PC-9 (cell line): ENCODE data around the gene LEFTY2. TPM values are rescaled to one million over a fixed set of nuclear protein-coding genes. Genes with fewer than 3 reads are reported as not detected.
A peak's percentile ranks its signal among the peaks of the same experiment; 100 is the strongest.

Source experiments
- BruUV-seq: library from RNA; stranded (reverse); fragments of 400-500 nt; replicated peaks from 2 replicates; lab custom pipeline; 2021; lab: Mats Ljungman, UMichigan
- CTCF ChIA-PET: fragments of 300-600 bp; sonication (Branson Sonifier 250); formaldehyde crosslinking; loops from one replicate; lab custom pipeline; 2022; ENCODE audit warnings: antibody characterized with exemption; lab: Charles Lee
- POLR2A ChIA-PET: fragments of 300-600 bp; sonication (Branson Sonifier 250); formaldehyde crosslinking; loops from one replicate; lab custom pipeline; 2022; ENCODE audit warnings: antibody characterized with exemption; ENCODE audit not compliant: unreplicated experiment; lab: Charles Lee
- DNase-seq, 2 experiments: peaks; one replicate each; pipeline versions ENCODE4 v3.0.0 to v3.0.0-alpha.2; 2015 to 2022; ENCODE audit warnings: mixed read lengths in 1 of 2
- H2AFZ ChIP-seq: fragments of 200-600 bp; sonication (generic); 2 replicates; pipeline ENCODE4 v1.8.1; 2017; ENCODE audit warnings: antibody characterized with exemption
- H3F3A ChIP-seq: fragments of 200-600 bp; sonication (generic); 2 replicates; pipeline ENCODE4 v1.8.1; 2017; ENCODE audit warnings: antibody characterized with exemption, mild to moderate bottlenecking, low read depth; ENCODE audit not compliant: insufficient read depth
- H3K27ac ChIP-seq: fragments of 200-600 bp; sonication (generic); 2 replicates; pipeline ENCODE4 v1.6.1; 2016; ENCODE audit warnings: mixed run types
- H3K27me3 ChIP-seq: fragments of 200-600 bp; sonication (generic); 2 replicates; pipeline ENCODE4 v1.6.1; 2016; ENCODE audit warnings: low read depth, mixed run types; ENCODE audit not compliant: insufficient read depth
- H3K36me3 ChIP-seq: fragments of 200-600 bp; sonication (generic); 2 replicates; pipeline ENCODE4 v1.6.1; 2016; ENCODE audit warnings: low read depth, mixed run types
- H3K4me1 ChIP-seq: fragments of 200-600 bp; sonication (generic); replicated peaks from 2 replicates; pipeline ENCODE4 v1.6.1; 2016; ENCODE audit warnings: mixed run types; ENCODE audit not compliant: insufficient read depth
- H3K4me2 ChIP-seq: fragments of 200-600 bp; sonication (generic); 2 replicates; pipeline ENCODE4 v1.6.1; 2017; ENCODE audit warnings: mixed run types
- H3K4me3 ChIP-seq: fragments of 200-600 bp; sonication (generic); 2 replicates; pipeline ENCODE4 v1.6.1; 2016; ENCODE audit warnings: mixed run types
- H3K79me2 ChIP-seq: fragments of 200-600 bp; sonication (generic); 2 replicates; pipeline ENCODE4 v1.6.1; 2017; ENCODE audit warnings: low read depth, mixed run types
- H3K9me2 ChIP-seq: fragments of 200-600 bp; sonication (generic); 2 replicates; pipeline ENCODE4 v1.8.1; 2017; ENCODE audit warnings: mild to moderate bottlenecking; ENCODE audit not compliant: insufficient read depth
- H3K9me3 ChIP-seq: fragments of 200-600 bp; sonication (generic); 2 replicates; pipeline ENCODE4 v1.8.1; 2016; ENCODE audit warnings: low read depth; ENCODE audit not compliant: insufficient read depth
- H4K20me1 ChIP-seq: fragments of 200-600 bp; sonication (generic); 2 replicates; pipeline ENCODE4 v1.8.1; 2017; ENCODE audit not compliant: insufficient read depth
- EZH2 ChIP-seq: fragments of 200-600 bp; sonication (generic); IDR thresholded peaks from 2 replicates; pipeline ENCODE4 v1.8.0; 2017; ENCODE audit warnings: antibody characterized with exemption, low read depth
- intact Hi-C: fragments of 100-400 bp; cut with micrococcal nuclease; formaldehyde crosslinking; loops from one replicate; pipeline ENCODE4 v1.10.0; 2022; ENCODE audit not compliant: unreplicated experiment
- total RNA-seq: library from RNA; stranded (reverse); gene quantifications from 2 replicates; pipeline ENCODE4 v1.2.3, GENCODE V29; 2021
- TF ChIP-seq, protein P1 (sequence below): fragments of 200-600 bp; sonication (generic); conservative IDR thresholded peaks from 2 replicates; pipeline ENCODE4 v1.6.1; 2017; ENCODE audit warnings: mixed run types, antibody characterized with exemption, mild to moderate bottlenecking, moderate library complexity

The LEFTY2 gene
- total RNA-seq, 1 experiment from 2014 or later: not detected

DNA sequence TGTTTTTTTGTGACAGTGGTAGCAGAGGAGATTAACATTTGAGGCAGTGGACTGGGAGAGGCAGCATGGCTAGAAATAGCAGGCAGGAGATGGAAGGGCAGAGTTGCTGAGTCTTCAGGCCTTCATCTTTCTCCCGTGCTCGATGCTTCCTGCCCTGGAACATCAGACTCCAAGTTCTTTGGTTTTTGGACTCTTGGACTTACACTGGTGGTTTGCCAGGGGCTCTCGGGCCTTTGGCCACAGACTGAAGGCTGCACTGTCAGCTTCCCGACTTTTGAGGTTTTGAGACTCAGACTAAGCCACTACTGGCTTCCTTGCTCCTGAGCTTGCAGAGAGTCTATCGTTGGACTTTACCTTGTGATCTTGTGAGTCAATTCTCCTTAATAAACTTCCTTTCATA lies 24.2 kb upstream of the LEFTY2 start:
- no peak overlapping the region for H2AFZ ChIP-seq
- H3K27ac ChIP-seq: no peak overlapping the region
- no peak overlapping the region for H3K4me3 ChIP-seq
- H3K36me3 ChIP-seq: no peaks in the 10 kb centered on the region
- H3K9me3 ChIP-seq: no peaks in the 10 kb centered on the region
- no TSS peak for BruUV-seq
- H3K79me2 ChIP-seq: no peaks in the 10 kb centered on the region
- intact Hi-C loops: no loop called here
- no peak overlapping the region for H3K4me2 ChIP-seq
- no peaks in the 10 kb centered on the region for H3K27me3 ChIP-seq
- no peaks in the 10 kb centered on the region for H3K4me1 ChIP-seq
- H3K9me2 ChIP-seq: no peaks in the 10 kb centered on the region
- H4K20me1 ChIP-seq: no peaks in the 10 kb centered on the region
- ChIA-PET POLR2A (no interaction called here), CTCF (no interaction called here)
- TF ChIP-seq EZH2: no peak
- TF ChIP-seq, protein P1, sequence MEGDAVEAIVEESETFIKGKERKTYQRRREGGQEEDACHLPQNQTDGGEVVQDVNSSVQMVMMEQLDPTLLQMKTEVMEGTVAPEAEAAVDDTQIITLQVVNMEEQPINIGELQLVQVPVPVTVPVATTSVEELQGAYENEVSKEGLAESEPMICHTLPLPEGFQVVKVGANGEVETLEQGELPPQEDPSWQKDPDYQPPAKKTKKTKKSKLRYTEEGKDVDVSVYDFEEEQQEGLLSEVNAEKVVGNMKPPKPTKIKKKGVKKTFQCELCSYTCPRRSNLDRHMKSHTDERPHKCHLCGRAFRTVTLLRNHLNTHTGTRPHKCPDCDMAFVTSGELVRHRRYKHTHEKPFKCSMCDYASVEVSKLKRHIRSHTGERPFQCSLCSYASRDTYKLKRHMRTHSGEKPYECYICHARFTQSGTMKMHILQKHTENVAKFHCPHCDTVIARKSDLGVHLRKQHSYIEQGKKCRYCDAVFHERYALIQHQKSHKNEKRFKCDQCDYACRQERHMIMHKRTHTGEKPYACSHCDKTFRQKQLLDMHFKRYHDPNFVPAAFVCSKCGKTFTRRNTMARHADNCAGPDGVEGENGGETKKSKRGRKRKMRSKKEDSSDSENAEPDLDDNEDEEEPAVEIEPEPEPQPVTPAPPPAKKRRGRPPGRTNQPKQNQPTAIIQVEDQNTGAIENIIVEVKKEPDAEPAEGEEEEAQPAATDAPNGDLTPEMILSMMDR: no peak
- H3F3A ChIP-seq: peaks cover 8% of the 10 kb centered on the region
- no peak for DNase-seq

DNA sequence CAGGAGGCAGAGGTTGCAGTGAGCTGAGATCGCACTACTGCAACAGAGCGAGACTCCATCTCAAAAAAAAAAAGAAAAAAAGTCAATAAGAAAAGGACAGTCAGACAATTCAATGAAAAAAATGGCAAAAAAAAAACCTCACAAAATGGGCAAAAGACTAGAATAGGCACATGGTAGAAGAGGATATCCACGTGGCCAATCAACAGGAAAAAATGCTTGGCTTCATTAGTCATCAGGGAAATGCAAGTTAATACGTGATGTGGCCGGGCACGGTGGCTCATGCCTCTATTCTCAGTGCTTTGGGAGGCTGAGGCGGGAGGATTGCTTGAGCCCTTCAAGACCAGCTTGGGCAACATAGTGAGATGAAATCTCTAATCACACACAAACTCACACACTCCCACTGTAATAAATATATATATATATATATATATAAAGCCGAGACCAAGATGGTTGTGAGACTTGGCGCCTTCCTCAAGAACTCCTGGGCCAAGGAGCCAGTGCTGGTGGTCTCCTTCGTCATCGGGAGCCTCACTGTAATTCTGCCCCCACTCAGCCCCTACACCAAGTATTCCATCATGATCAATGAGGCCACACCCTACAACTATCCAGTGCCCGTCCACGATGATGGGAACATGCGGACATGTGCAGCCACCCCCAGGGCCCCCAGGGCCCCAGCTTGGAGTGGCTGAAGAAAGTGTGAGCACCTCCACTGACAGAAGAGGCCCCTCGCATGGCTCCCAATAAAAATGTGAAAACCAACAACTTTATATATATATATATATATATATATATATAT lies 22.9 kb upstream of the LEFTY2 start:
- no peaks in the 10 kb centered on the region for H3K27me3 ChIP-seq
- no peaks in the 10 kb centered on the region for H3K4me1 ChIP-seq
- peaks cover 6% of the 10 kb centered on the region for H3F3A ChIP-seq
- H3K79me2 ChIP-seq: no peaks in the 10 kb centered on the region
- H3K36me3 ChIP-seq: no peaks in the 10 kb centered on the region
- no peak overlapping the region for H2AFZ ChIP-seq
- no peaks in the 10 kb centered on the region for H3K9me2 ChIP-seq
- no peak overlapping the region for H3K4me2 ChIP-seq
- TF ChIP-seq EZH2: no peak
- TF ChIP-seq, protein P1: no peak
- H3K9me3 ChIP-seq: no peaks in the 10 kb centered on the region
- H3K27ac ChIP-seq: no peak overlapping the region
- no peak overlapping the region for H3K4me3 ChIP-seq
- no peaks in the 10 kb centered on the region for H4K20me1 ChIP-seq
- ChIA-PET CTCF (no interaction called here), POLR2A (no interaction called here)
- DNase-seq: no peak
- BruUV-seq: no TSS peak
- intact Hi-C loops: no loop called here

DNA sequence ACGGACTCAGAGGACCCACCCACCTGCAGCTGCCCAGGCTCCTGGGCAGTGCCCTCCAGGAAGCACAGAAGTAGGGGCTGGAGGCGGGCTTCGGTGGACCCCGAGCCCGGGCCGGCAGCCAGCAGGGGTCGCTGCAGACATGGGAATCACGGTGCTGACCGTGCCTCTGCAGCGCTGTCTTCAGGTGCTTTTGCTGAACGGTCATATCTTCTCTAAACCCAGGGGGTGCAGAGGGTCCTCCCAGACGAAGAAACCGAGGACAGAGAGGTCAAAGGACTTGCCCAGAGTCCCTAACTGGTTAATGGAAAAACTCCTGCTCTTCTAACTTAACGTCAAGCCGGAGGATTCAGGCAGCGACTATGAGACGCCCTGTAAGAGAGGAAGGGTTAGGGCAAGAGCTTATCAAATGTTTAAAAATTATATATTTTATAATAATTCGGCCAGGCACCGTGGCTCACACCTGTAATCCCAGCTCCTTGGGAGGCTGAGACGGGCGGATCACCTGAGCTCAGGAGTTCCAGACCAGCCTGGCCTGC lies 21.5 kb upstream of the LEFTY2 start:
- ChIA-PET POLR2A (no interaction called here), CTCF (no interaction called here)
- Histone ChIP-seq H3K36me3 (no peaks in the 10 kb centered on the region), H3K4me1 (no peaks in the 10 kb centered on the region), H3F3A (no peaks in the 10 kb centered on the region), H4K20me1 (no peaks in the 10 kb centered on the region), H3K27ac (no peak overlapping the region), H3K27me3 (no peaks in the 10 kb centered on the region), H3K9me3 (no peaks in the 10 kb centered on the region), H3K4me3 (no peak overlapping the region), H2AFZ (no peak overlapping the region), H3K79me2 (no peaks in the 10 kb centered on the region), H3K9me2 (no peaks in the 10 kb centered on the region), H3K4me2 (no peak overlapping the region)
- no TSS peak for BruUV-seq
- no peak for TF ChIP-seq EZH2
- TF ChIP-seq, protein P1: peak; percentile 42; the same call in 1 of the 2 replicates
- intact Hi-C loops: no loop called here
- peak in 1 of 2 experiments; percentile 20 for DNase-seq
